SK-N-MC (cell line): ENCODE measurements around the gene MCC.

Experiments
- EZH2 ChIP-seq: fragments of 200-600 bp; sonication (generic); IDR thresholded peaks from one replicate; pipeline ENCODE4 v1.6.1; 2017; ENCODE audit warnings: antibody characterized with exemption
- POLR2AphosphoS5 ChIP-seq: IDR thresholded peaks from 2 replicates; pipeline ENCODE4 v1.6.1; 2012; ENCODE audit warnings: mild to moderate bottlenecking, low read depth, low read length, borderline replicate concordance

GRCh38 chr5:113026211-113026610 lies 462.0 kb downstream of the MCC start:
- TF ChIP-seq POLR2AphosphoS5 (no peak), EZH2 (no peak)
